Measurements from ENCODE around the gene LMO7. TPM values are rescaled to one million over a fixed set of nuclear protein-coding genes. Genes with fewer than 3 reads are reported as not detected.

LMO7 gene
- total RNA-seq, 1 donor from 2014 or later, result 73.3 TPM

GRCh38 chr13:75906315-75906714 lies 270.2 kb downstream of the LMO7 start:
- Mint-ChIP-seq H3K9me3 (peaks cover 3% of the 10 kb centered on the region), H3K4me3 (no peak overlapping the region), H3K36me3 (peaks cover under 1% of the 10 kb centered on the region), H3K27me3 (peaks cover 5% of the 10 kb centered on the region), H3K27ac (no peak overlapping the region), H3K4me1 (ENCODE audit: unreplicated experiment) (peaks cover 47% of the 10 kb centered on the region)
- TF ChIP-seq, protein P1, sequence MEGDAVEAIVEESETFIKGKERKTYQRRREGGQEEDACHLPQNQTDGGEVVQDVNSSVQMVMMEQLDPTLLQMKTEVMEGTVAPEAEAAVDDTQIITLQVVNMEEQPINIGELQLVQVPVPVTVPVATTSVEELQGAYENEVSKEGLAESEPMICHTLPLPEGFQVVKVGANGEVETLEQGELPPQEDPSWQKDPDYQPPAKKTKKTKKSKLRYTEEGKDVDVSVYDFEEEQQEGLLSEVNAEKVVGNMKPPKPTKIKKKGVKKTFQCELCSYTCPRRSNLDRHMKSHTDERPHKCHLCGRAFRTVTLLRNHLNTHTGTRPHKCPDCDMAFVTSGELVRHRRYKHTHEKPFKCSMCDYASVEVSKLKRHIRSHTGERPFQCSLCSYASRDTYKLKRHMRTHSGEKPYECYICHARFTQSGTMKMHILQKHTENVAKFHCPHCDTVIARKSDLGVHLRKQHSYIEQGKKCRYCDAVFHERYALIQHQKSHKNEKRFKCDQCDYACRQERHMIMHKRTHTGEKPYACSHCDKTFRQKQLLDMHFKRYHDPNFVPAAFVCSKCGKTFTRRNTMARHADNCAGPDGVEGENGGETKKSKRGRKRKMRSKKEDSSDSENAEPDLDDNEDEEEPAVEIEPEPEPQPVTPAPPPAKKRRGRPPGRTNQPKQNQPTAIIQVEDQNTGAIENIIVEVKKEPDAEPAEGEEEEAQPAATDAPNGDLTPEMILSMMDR (conservative IDR thresholded peaks at IDR 0.05), result no peak
- no peak for DNase-seq (ENCODE audit: extremely low spot score, unreplicated experiment)

GRCh38 chr13:75907044-75907443 lies 270.9 kb downstream of the LMO7 start:
- DNase-seq (ENCODE audit: extremely low spot score, unreplicated experiment), result no peak
- H3K4me3 Mint-ChIP-seq, result no peak overlapping the region
- no peak overlapping the region for H3K27ac Mint-ChIP-seq
- H3K4me1 Mint-ChIP-seq (ENCODE audit: unreplicated experiment), result peaks cover 48% of the 10 kb centered on the region
- H3K27me3 Mint-ChIP-seq, result no peaks in the 10 kb centered on the region
- H3K36me3 Mint-ChIP-seq, result no peaks in the 10 kb centered on the region
- TF ChIP-seq, protein P1 (conservative IDR thresholded peaks at IDR 0.05), result no peak
- no peaks in the 10 kb centered on the region for H3K9me3 Mint-ChIP-seq

- Mint-ChIP-seq H3K27me3 (no peaks in the 10 kb centered on the region), H3K4me1 (ENCODE audit: unreplicated experiment) (peaks cover 48% of the 10 kb centered on the region), H3K36me3 (no peaks in the 10 kb centered on the region), H3K9me3 (no peaks in the 10 kb centered on the region), H3K27ac (no peak overlapping the region), H3K4me3 (peak overlapping the region; percentile 12)
- no peak for DNase-seq (ENCODE audit: extremely low spot score, unreplicated experiment)
- TF ChIP-seq, protein P1 (conservative IDR thresholded peaks at IDR 0.05), result no peak
Observed at GRCh38 chr13:75908141-75908540, 272.0 kb downstream of the LMO7 start.

Other genes with a start within 250 kb of the LMO7 start
- gene TBC1D4, start 154.2 kb upstream of the LMO7 start, total RNA-seq (ENCODE audit: low replicate concordance), result 47.1 and 47.2 TPM in 2 replicates
- gene COMMD6, start 98.5 kb upstream of the LMO7 start, total RNA-seq (ENCODE audit: low replicate concordance), result 161 and 171 TPM in 2 replicates
- gene UCHL3, start 86.5 kb upstream of the LMO7 start, total RNA-seq (ENCODE audit: low replicate concordance), result 31.1 and 38.8 TPM in 2 replicates